GM21576 (cell line): ENCODE measurements around the gene POLA2.

Source experiments
- ATAC-seq: cut with Tn5 transposase; IDR thresholded peaks from one replicate; pipeline ENCODE4 v1.9.1; 2021; ENCODE audit warnings: mild to moderate bottlenecking, moderate library complexity; ENCODE audit not compliant: unreplicated experiment

POLA2 gene

GRCh38 chr11:65279741-65280440 is 18.1 kb downstream of the POLA2 start:
- ATAC-seq = no peak

DNA sequence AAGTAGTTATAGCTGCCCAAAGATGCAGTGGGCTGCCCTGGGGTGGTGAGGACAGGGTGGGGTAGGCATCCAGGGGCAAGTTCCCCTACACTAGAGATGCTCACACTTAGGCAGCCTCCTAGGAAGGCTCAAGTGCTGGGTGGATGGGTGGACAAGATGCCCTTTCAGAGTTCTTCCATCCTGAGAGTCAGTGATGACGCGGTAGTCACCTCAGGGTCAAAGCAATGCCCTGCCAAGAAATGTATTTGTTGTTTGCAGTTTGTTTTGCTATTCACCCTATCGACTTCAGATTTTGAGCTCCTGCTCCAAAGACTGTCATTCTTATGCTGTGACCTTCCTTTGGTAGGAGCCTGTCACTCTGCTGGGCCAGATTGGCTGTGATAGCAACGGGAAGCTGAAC is 18.9 kb downstream of the POLA2 start:
- no peak for ATAC-seq

GRCh38 chr11:65286686-65287085 is 24.9 kb downstream of the POLA2 start:
- ATAC-seq = no peak

DNA sequence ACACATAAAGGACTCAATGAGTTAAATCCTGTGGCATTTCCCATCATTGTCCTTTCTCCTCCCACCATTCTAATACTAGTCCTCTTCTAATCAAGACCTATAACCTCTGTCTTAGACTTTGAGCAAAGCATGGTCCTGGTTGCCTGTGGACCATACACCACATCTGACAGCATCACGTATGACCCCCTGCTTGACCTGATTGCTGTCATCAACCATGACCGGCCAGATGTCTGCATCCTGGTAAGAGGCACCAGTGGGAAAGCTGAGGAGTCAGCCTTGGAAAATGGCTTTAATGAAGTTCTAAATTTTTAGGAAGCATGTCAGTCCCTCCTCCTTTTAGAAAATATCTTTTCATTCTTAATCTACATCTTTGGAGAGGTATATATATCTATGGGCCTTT is 25.8 kb downstream of the POLA2 start:
- no peak for ATAC-seq

DNA sequence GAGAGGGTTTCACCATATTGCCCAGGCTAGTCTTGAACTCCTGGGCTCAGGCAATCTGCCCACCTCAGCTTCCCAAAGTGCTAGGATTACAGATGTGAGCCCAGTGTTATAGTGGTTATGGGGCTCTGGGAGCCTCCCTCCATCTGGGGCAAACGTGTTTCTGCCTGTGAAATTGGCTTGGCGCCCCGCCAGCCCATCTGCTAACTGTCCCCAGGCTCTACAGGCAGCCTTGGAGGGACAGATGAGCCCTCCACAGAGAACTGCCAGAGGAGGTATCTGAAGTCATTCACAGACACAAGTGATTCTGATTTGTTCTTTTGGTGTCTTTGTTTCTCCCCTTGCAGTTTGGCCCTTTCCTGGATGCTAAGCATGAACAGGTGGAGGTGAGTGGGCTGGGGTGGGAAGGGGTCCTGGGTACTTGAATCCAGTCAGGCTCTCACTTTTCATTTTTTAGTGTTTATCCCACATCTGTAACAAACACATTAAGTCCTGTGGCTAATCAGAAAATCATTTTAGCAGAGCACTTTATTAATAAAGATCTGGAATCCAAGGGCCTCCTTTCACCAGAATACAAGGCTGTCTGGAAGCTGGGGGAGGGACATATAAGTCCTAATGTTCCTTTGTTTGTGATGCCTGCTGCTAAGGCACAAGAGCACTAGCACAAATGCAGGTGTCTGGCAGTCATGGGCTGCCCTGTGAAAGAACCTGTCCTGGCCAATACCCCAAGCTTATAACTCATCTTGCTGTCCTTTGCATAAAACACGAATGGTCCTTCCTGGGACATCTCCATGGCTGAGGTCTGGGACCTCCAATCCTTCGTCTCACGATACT is 27.2 kb downstream of the POLA2 start:
- ATAC-seq = no peak

DNA sequence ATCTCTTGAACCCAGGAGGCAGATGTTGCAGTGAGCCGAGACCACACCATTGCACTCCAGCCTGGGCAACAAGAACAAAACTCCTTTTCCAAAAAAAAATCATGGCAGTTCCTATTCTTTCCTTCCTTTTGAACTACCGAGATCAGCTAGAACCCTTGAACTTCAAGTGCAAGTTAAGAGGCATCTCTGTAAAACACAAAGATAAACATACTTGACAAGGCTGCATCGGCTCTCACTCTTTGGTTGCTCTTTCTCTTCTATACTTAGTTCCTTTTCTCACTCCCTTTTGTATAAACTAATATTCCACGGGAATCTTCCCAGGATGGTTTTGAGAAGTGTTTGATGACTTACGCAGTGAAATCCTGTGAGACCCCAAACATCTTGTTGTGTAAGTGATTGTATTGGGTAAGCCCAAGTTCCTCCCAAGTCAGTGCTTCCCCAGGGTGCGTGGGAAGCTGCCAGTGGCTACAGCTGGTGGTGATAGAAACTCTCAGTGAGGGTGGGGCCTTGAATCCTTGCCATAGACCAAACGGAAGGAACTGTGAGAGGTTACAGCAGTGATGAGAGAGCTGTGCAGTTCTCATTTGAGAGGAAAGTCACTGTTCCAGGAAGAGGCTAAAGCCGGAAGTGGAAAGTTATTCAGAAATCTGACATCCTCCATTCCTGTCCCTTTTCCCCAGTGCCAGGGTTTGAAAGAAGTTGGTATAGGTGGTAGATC is 28.8 kb downstream of the POLA2 start:
- no peak for ATAC-seq

- ATAC-seq = no peak
Observed at GRCh38 chr11:65291613-65292012, 29.9 kb downstream of the POLA2 start.

DNA sequence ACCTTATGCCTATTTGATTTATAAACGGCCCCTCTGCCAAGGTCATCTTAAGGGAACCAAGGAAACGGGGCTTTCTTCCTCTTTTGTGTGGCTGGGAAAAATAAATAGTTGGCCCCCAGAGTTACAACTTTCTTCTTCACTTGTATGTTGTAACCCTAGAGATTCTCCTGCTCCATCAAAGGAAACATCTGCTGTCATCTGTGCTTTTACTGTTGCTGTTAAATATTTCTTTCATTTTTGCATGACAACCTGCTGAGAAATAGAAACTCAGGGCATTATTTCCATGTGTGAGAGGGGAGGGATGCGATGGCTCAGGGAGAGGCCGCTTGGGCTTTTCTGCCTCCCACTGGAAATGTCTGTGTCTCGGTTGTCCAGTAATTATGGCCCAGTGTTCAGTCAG is 31.1 kb downstream of the POLA2 start:
- no peak for ATAC-seq

- ATAC-seq = no peak
Observed at GRCh38 chr11:65293909-65294381, 32.2 kb downstream of the POLA2 start.

- ATAC-seq = no peak
Observed at GRCh38 chr11:65295001-65295400, 33.2 kb downstream of the POLA2 start.

GRCh38 chr11:65295571-65296341 is 34.0 kb downstream of the POLA2 start:
- ATAC-seq = no peak

DNA sequence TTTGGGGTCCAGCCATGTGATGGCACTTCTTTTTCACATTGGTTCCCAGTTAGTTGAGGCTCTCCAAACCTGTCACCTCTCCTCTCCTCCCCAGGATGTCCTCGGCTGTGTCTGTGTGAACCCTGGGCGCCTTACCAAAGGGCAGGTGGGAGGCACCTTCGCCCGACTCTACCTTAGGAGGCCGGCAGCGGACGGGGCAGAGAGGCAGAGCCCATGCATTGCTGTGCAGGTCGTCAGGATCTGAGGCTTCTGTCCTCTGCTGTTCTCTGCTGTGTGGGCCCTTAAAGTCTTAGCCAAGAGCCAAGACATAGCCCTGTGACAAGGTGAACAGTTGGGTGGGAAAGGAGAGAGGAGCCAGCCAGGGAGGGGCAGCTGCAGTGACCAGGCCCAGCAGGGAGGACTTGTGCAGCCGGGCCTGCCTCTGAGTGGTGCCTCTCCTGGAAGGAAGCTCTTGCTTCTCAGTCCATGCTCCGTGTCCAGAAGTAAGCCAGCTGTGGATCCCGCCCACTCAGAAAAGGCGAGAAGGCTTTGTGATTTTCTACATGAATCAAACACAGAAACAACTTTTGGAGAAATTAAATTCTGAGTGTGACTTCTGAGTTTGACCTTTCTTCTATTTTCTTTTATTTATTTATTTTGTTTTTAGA is 35.4 kb downstream of the POLA2 start:
- no peak for ATAC-seq

DNA sequence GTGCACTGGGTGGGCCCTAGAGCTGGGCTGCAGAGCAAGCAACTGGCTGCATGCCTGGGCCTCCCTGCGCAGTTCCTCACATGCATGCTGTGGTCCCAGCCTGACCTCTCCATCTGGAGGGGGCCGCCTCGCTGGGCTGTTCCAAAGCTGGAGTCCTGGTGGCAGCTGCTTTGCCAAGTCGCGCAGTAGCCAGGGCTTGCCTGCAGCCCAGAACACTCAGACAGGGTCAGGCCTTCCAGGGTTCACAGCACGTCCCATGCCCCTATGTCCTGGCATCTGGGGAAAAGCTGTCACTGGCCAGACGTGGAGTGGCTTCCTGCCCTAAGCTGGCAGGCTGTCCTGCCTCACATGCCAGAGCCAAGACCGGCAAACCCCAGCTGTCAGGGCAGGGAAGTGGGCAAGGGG is 36.4 kb downstream of the POLA2 start:
- ATAC-seq = no peak

GRCh38 chr11:65298655-65299179 is 37.0 kb downstream of the POLA2 start:
- ATAC-seq = no peak

GRCh38 chr11:65300621-65301275 is 39.0 kb downstream of the POLA2 start:
- ATAC-seq = no peak

- ATAC-seq = no peak
Observed at GRCh38 chr11:65301491-65302329, 39.9 kb downstream of the POLA2 start.

DNA sequence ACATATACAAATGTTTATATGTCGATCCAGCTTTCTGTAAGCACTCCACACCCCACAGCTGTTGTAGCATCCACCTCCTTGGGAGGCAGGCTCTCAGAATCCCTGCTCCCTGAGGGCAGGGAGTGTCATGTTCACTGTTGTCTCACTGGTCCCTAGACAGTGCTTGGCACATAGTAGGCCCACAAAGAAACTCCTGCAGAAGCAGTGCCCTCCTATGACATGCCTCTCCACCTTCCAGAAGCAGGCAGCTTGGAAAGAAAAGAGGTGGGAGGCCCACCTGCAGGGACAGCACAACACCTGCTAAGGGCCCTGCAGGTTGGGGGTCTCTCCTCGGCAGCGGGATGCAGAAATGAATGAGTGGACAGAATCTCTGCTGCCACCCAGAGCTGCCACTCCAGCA is 41.8 kb downstream of the POLA2 start:
- ATAC-seq = no peak

- no peak for ATAC-seq
Observed at GRCh38 chr11:65304110-65304509, 42.3 kb downstream of the POLA2 start.

DNA sequence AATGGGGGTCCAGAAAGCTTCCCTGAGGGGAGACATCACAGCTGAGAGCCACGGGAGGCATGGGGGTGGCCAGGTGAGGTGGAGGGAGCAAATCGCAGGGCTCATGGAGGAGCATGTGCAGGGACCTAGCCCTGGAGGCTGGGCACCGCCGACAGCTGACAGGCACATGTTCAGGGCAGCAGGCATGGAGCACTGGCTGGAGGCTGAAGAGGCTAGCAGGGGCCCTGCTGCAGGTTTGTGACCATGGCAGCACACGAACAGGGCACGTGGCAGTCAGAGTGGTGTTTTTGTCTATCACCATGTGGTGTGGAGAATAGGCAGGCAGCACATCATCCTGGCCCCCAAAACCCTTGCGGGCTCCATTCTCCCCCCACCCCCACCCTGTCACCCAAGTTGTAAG is 42.9 kb downstream of the POLA2 start:
- ATAC-seq = no peak
